Measurements from ENCODE around the gene ITGAV.
A peak's percentile ranks its signal among the peaks of the same experiment; 100 is the strongest.

Gene ITGAV

GRCh38 chr2:186588421-186588820 is 1.4 kb upstream of the ITGAV start:
- DNase-seq (ENCODE audit: low read depth) = no peak
- no peak overlapping the region for H3K4me3 ChIP-seq (ENCODE audit: low read depth, low read length)
- TF ChIP-seq, protein P1, sequence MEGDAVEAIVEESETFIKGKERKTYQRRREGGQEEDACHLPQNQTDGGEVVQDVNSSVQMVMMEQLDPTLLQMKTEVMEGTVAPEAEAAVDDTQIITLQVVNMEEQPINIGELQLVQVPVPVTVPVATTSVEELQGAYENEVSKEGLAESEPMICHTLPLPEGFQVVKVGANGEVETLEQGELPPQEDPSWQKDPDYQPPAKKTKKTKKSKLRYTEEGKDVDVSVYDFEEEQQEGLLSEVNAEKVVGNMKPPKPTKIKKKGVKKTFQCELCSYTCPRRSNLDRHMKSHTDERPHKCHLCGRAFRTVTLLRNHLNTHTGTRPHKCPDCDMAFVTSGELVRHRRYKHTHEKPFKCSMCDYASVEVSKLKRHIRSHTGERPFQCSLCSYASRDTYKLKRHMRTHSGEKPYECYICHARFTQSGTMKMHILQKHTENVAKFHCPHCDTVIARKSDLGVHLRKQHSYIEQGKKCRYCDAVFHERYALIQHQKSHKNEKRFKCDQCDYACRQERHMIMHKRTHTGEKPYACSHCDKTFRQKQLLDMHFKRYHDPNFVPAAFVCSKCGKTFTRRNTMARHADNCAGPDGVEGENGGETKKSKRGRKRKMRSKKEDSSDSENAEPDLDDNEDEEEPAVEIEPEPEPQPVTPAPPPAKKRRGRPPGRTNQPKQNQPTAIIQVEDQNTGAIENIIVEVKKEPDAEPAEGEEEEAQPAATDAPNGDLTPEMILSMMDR (IDR thresholded peaks at IDR 0.05; ENCODE audit: low read depth, low read length, missing control alignments) = no peak

GRCh38 chr2:186588940-186589611 is 780 bp upstream of the ITGAV start:
- DNase-seq (ENCODE audit: low read depth) = no peak
- TF ChIP-seq, protein P1 (IDR thresholded peaks at IDR 0.05; ENCODE audit: low read depth, low read length, missing control alignments) = no peak

GRCh38 chr2:186590350-186590758 is 498 bp downstream of the ITGAV start:
- no peak for DNase-seq (ENCODE audit: low read depth)
- peak overlapping the region; percentile 91 for H3K4me3 ChIP-seq (ENCODE audit: low read depth, low read length)
- TF ChIP-seq, protein P1 (IDR thresholded peaks at IDR 0.05; ENCODE audit: low read depth, low read length, missing control alignments) = no peak

More at GRCh38 chr2:186588940-186589611, 780 bp upstream of the ITGAV start:
- peak overlapping the region; percentile 91 for H3K4me3 ChIP-seq (ENCODE audit: low read depth, low read length)

GRCh38 chr2:186590759-186591505 is 1.1 kb downstream of the ITGAV start:
- TF ChIP-seq, protein P1 (IDR thresholded peaks at IDR 0.05; ENCODE audit: low read depth, low read length, missing control alignments) = no peak
- no peak for DNase-seq (ENCODE audit: low read depth)
- H3K4me3 ChIP-seq (ENCODE audit: low read depth, low read length) = peak overlapping the region; percentile 91

DNA sequence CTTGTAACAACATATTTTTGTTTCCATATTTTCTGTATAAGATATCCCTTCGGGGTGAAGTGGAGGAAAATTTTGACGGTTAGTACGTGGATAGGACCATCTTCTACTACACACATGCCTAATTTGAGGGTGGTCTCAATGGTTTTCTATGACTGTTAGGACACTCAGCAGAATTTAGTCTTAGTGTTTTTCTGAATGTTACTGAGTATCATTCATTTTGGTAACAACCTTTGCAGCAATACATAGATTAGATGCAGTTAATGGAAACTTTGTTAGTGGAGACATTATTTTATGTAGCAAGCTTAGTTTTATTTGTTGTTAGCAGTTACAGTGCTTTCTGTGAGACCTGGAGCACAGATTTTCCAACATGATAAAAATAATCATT is 1.6 kb downstream of the ITGAV start:
- peak overlapping the region; percentile 91 for H3K4me3 ChIP-seq (ENCODE audit: low read depth, low read length)
- DNase-seq (ENCODE audit: low read depth) = no peak
- TF ChIP-seq, protein P1 (IDR thresholded peaks at IDR 0.05; ENCODE audit: low read depth, low read length, missing control alignments) = no peak

DNA sequence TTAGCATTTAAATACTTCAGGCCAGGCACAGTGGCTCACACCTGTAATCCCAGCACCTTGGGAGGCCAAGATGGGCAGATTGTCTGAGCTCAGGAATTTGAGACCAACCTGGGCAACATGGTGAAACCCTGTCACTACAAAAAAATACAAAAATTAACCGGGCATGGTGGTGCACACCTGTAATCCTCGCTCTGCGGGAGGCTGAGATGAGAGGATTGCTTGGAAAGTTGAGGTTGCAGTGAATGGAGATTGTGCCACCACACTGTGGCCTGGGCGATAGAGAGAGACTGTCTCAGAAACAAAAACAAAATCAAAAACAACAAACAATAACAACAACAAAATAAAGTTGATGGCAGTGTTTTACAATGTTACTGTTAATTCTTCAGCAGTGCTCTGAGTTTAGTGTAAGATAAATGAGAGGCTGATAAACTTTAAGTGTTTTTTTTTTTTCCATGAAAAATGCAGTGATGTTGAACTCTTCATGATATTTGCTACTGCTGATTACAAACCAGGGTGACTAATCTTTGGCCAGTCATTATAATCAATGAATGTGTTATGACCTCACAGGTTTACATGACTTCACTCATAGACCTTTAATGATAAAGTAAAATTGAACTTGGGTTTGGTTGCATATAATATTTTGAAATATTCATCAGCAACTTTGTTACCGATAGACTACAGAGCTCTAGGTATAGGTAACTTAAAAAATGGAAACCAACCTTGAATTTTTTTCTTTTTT is 2.5 kb downstream of the ITGAV start:
- TF ChIP-seq, protein P1 (IDR thresholded peaks at IDR 0.05; ENCODE audit: low read depth, low read length, missing control alignments) = no peak
- no peak for DNase-seq (ENCODE audit: low read depth)
- no peak overlapping the region for H3K4me3 ChIP-seq (ENCODE audit: low read depth, low read length)
